NCI-H128 (cell line): ENCODE results near the gene ADAM23.

Experiments used
- DNase-seq: peaks from one replicate; lab custom pipeline; 2025; ENCODE audit not compliant: unreplicated experiment; lab: John Stamatoyannopoulos, UW

Gene ADAM23

DNA sequence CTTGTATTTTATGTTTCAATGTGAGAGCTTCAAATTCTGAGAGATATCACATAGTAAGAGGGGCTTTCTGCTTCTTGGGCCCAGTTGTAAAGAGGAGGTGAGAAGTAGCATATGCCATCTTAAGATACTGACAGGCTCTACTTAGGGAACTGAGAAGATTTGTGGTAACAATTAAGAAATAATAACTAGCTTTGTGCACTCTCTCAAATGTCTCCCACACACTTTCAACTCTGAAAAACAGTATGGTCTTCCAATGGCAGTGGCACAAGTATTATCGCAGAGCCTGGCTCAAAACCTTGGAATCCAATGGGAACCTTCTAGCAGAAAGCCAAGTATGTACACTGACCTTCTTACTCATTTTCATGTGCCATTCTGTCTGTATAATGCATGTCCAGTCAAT lies 118.6 kb downstream of the ADAM23 start:
- no peak for DNase-seq

DNA sequence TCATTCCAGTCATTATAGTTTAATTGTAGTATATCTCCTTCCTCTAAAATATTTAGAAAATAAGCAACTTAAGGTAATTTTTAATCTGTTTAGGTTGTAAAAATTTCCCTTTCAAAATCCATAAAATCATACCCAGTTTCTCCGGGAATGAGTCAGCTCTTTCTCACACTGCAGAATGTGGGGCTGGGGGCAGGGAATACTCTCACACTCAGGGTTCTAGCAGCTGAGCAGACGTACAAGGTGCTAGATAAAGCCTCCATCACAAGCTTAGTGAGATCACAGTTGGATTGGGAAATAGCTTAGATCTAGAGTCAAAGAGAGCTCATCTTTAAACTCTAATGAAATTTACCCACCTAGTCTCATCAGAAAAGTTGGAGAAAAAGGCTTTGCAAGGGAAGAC lies 119.0 kb downstream of the ADAM23 start:
- no peak for DNase-seq

DNA sequence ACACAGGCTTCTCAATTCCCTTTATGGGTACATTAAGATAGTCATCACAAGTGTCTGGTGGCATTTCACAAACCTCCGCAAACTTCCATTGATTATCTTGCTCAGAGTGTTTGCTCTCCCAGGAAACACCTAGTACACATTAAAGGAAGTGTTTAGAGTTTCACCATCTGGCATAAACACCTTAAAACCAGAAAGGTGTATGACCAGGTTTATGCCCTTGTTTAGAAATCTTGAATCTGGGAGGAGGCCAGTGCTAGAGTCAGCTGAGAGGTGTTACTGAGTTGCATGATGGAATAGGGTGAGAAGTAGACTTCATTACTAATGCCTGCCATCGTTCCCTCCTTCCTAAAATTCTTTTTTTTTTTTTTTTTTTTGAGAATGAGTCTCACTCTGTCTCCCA lies 120.0 kb downstream of the ADAM23 start:
- DNase-seq = no peak

DNA sequence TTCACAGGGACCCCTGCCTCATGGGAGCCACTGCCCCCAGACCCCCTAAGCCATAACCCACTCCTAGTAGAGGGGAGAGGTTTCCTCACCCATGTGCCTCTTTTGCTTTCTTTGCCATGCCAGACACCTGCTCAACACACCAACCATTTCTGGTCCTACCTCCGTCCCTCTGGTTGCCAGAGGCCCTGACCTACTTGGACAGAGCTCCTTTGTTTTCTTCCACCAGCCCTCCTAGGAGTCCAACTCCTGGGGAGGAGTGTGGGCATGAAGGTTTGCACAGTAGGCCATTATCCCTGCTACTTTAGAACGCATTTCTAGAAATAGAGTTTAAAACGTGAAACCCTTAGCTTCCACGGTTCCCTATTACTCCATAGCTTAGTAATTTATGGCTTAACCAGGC lies 122.3 kb downstream of the ADAM23 start:
- DNase-seq = no peak

DNA sequence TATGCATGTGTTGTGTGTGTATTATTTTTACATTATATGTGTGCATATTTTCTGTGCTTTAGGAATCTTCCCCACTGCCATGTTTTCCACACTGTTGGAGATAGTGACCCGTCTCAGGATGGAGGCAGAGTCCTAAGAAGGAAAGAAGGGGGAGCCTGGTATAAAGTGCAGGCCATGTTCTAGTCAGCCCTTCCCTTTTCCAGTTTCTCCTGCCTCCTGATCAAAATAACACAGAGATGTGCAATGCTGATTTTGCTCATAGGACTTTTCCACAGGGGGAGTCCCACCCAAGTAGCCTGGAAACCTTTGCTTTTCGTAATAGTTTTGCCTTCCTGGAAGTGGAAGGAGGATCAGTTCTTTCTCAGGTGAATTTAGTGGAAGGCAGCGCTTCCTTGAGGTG lies 126.1 kb downstream of the ADAM23 start:
- no peak for DNase-seq

DNA sequence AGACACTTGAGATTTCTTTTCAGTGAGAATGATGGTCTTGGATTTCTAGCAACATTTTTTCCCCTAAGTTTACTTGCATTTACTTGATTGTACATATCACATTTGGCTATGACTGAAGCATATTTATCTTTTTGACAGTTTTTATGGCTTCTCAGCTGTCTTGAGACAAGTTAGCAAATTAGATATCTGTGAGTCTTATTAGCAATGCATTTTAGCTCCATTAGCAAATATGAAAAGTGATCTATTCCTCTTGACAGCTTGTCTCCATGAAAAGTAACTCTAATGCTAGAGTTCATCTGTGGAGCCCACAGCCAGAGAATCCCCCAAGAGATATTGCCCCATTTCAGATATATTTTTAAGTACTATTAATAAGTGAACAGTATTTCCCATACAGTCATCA lies 126.9 kb downstream of the ADAM23 start:
- no peak for DNase-seq

DNA sequence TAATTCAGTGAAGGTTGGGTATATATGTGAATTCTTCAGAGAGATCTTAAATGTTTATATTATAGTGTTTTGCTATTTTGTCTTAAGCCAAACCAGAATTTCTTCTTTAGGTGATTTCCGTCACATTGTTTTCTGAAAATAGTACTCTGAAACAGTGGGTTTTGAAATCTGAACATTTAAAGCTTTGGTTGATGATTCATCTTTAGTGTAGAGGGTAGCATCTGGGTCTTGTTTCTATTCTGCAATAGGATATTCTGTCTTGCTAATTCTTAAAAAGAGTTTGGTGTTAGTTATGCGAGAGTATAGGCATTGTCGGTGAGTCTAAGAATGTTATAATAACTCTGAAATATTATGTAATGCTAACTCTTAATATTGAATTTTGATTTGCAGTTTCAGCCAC lies 129.4 kb downstream of the ADAM23 start:
- DNase-seq = no peak

DNA sequence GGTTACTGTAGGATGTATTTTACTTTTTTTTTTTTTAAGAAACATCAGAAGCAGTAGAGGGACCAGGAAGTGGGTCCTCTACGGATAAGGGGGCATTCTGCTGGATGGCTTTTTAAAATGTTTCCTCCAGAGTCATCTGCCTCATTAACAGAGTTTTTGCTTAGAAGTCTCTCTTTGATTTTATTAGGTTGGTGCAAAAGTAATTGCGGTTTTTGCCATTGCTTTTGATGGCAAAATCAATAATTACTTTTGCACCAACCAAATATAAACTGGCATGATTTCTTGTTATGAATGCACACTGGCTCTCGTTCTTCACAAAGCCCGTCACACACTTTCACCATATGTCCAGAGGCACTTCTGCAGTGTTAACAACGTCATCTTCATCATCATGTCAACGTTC lies 130.5 kb downstream of the ADAM23 start:
- DNase-seq = no peak

DNA sequence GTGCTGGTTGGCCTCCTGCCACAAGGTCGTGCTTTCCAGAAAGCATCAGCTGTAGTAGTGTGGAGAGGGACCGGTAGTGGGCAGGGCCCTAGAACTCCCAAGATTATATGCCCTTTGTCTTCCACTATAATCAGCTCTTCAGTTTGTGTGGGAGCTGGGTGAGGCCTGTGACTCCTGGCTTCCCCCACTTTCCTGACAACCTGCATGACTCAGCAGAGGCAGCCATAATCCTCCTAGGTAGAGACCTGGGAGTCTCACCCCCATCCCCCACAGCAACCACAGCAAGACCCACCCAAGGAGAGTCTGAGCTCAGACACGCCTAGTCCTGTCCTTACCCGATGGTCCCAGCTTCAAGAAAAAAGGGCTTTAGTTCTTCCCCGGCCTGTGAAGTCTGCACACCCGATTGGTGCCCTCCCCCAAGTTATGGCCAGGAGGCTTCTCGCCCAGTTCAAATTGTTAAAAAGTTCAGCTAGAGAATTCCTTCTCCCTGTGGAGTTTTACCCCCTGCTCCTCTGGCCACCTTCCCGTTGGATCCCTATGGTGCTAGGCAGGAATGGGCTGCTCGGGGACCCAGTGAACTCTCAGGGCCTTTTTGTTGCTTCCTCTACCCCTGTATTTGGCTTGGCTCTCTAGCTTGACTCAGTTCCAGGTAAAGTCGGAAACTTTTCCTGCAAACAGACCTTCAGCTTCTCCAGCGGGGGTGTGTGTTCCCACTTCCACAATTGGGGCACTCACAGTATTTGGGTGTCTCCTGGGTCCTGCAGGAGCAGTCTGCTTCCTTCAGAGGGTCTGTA lies 141.2 kb downstream of the ADAM23 start:
- DNase-seq = no peak

DNA sequence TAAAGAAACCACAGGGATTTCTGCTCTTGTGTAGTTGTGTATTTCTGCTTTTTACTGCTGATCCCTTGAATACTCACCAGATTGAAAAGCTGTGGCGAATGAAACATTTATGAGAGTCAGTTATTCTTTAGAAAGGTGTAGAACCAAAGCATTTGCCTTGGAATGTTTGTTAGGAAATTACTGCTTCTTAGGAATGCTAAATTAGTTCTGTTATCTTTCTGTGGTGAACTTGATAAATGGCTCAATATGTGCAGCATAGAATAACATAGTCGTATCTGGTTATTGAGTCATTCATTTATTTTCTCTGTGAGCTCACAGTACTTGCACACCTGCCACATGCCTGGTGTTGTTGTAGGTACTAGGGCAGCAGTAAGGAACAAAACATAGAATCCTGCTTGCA lies 142.0 kb downstream of the ADAM23 start:
- no peak for DNase-seq

DNA sequence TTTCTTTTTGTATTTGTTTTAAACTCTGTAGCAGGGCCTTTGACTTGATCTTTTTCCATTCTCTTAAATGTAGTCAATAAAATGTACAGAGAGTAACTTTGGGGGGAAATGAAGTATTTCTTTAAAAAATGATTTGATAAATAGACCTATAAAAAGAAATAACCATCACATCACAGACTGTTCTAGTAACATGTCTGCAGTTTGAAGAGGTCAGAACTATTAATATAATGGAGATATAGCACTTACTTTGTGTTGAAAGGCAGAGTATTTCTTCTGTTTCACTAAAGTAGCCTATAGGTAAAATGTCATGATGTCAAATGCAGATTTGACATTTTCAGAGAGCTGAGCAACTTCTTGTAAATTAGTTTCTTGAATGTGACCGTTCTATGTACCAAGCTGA lies 143.3 kb downstream of the ADAM23 start:
- no peak for DNase-seq

DNA sequence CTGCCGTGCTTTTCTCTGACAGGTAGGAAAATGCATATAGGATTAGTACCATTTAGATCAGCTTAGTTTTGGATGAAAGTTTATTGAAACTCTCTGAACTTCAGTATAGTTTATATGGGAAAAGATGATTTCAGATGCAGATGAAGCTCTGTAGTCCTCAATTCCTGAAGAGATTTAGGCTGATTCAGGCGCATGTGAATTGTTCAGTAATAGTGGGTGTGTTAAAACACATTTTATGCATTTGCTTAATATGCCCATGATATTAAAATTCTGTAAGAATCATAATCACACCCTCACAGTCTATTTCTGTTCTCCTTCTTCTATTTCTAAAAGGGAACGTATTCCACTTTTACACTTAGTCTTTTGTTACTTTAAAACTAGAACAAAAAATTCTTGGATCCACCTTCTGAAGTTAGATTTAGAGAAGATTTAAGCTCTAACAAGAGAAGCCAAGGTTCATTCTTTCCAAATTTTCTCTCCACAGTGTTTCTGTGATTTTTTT lies 154.4 kb downstream of the ADAM23 start:
- no peak for DNase-seq

DNA sequence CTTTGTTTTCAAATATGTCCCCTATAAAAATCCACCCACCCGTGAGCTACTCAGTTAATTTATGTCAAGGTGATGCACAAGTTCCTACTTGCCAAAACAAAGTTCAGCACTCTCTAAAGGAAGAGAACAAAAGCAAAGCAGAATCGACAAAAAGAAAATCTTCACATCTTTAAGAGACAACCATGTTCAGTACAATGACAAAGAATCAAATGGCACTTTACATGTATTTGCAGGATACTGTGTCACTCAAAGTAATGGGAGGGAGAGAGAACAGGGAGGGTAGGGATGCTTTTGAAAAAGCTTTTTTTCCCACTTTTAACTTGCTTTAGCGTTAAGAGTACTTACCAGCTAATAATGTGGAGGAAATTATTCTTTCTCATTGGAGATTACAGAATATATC lies 159.9 kb downstream of the ADAM23 start:
- DNase-seq = no peak

DNA sequence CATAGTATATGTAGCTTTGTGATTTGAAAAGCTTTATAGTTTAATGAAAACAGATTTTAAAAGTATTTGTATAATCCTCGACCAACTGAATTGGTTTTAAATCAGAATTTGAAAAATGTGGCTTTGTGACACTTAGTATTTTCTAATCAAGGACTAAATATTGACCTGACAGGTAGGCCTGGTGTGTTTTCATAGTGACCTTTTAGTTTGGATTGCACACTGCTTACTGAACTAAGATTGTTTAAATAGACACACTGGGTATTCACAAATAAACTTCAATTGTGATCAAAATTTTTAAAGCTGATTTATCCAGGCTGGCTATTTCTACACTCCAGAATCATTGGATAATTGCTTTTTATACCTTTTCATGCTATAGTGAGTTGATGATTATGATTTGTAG lies 167.1 kb downstream of the ADAM23 start:
- DNase-seq = no peak

DNA sequence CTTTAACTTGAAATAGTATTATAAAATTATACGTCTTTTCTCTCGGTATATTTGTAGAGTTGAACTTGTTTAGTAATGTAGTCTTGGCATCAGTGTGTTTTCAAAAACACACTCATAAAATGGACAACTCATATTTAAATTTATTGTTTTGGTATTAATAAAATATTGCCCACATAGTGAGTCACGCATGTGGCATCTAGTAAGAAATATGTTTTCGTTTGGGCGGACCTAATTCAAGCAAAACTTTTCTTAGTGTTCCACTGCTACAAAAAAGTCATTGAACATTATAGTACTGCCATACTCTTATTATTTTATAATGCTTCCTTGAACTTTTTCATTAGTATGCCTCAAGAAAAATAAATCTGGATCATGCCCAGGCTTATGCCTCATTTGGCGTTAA lies 167.9 kb downstream of the ADAM23 start:
- DNase-seq = no peak

DNA sequence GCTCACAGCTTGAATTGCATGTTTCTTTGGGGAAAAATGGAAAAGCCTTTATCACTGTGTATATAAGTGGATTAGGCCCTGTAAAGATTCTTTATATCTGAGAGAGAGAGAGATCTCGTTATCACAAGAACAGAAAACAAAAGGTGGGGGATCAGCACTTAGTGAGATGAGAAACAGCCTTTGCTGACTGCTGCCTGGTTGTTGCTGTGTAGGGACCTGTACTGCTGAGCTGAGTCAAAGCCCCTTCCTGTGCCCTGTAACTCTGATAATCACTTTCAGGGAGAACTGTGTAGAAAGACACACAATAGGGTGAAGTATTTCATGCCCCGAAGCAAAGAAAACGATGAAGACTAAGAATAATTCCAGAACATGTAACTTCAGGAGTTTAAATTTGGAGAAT lies 168.4 kb downstream of the ADAM23 start:
- DNase-seq = no peak

DNA sequence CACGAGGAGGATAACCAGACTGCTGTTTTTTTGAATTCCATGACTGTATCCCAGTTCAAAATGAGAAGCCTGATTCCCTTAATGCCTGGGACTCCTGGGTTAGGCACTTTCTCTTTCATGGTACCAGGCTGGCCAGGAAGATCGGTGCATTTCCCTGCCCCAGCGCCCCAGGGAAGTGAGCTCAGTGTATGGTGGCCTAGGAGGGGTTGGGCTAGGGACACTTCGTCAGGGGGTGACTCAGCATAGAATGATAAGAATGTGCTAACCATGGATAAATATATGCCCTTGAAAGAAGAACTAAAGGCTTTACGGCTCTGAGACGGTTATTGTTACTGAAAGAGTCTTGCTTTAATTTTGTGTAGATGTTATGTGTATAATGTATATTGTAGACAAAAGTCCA lies 171.5 kb downstream of the ADAM23 start:
- DNase-seq = no peak

DNA sequence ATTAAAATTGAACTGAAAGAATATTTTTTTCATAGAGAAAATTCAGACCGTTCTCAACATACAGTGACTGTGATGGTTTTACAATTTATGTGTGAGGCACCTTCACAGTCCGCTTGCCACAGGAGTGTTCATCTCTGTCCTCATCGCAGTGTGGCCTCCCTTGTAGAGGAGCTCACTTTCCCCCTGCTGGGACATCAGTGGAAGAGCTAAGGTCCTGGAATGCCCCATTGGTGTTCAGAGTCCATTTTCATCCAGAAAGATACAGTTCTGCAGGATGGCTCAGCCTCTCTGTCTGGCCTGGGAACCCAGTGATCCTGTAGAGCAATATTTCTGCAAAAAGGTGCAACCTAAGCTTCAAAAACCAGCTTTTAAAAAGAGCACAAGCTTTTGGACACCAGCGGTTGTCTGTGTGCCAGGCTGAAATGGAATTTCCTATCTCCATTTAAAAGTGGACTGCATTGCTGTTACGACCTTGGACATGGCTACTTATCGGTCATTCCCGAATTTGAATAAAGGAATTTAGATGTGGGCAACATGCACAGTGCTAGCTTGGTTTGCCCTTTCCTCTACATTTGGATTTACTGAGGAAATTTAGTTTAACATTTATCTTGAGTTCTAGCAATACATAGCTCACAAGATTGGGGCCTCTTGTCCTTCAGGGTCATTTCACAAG lies 172.2 kb downstream of the ADAM23 start:
- no peak for DNase-seq

DNA sequence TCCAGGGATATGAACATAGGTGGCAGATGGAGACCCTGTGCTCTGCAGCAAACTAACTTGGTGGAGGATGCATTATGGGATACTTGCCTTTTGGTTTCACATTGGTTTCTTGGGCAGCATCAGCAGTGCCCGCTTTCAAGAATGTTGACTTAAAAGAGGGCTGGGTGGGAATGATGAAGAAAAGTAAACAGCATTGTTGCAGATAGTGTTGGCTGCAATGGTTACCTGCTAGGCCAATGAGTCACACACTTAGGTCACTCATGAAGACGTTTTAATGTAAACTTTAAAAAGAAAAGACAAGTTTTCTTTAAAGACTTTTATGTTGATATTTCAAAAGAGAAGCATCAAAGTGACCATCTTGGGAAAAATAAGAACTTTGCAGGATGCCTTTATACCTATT lies 172.8 kb downstream of the ADAM23 start:
- no peak for DNase-seq

DNA sequence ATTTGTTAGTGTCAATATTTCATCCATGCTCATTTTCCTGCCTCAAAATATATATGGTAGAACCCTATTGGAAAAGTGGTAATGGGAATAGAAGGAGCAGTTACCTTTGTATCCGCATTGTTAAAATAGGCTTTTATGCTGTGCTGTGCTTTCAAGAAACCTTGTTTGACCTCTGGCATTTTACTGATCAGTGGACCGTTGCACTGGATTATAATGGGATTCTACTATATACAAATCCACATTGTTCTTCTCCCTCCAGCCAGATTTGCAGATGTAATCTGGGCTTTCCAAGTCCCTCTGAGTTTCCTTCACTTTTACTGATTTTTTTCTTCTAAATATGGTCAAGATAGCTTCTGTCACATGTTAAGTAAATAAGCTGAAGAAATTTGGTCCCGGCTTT lies 175.7 kb downstream of the ADAM23 start:
- DNase-seq = no peak

DNA sequence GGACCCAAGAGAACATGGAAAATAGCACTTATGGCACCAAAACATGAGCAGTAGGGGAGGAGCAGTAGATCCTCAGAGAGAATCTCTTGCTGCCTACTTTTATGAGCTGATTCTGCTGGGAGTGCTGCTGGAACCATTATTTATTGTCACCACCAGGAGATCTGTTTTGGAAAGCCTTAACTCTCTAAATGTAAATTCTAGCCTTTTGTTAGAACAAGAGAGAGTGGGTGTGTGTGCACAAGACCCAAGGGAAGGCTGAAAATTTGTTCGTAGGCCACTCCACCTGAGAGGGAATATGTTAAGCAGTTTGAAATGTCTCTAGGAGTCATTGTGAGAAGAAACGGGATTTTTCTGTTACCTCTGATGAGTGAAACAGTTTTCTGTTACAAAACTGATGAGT lies 182.8 kb downstream of the ADAM23 start:
- no peak for DNase-seq

DNA sequence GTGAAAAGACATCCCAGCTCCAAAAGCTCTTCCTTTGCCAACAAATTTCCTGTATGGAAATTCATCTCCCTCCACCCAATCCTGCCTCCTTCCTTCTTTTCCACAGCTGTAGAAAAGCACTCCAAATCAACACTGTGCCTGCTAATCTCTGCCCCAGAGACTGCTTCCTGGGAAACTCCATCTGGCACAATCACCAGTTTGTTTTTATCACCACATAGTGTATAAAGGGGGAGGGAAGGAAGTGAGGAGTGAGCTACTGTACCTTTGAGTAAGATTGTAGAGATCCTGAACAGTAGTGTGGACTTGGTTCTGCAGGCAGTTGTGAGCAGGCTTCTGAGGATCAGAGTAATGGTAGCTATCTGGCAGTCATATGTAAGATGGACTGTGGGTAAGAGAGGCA lies 184.3 kb downstream of the ADAM23 start:
- DNase-seq = no peak

DNA sequence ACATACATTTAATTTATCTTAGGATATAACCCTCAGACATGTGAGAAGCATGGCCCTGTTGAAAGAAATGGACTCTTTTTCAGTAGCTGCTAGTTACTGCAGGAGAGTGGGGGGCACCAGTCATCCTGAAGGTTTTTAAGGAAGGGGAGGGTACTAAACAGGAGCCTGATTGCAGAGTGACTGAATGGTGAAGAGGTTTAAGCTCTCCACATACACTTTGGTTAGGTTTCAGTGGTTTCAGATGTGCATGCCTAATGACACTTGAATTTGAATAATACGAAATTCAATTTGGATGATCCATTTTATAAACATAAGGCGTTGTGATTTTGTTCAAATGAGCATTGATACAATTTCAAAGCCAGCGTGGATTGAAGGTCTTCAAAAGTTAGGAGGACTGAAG lies 188.0 kb downstream of the ADAM23 start:
- no peak for DNase-seq
